Coronary artery (tissue), 2 donors: ENCODE results near the gene PLXNA4.

ENCODE experiments used
- DNase-seq: peaks from one replicate; pipeline ENCODE4 v3.0.0-alpha.2; 2017; ENCODE audit warnings: low spot score
- H3K27ac ChIP-seq, 2 donors: fragments of 200-600 bp; sonication (generic); one replicate each; pipeline ENCODE4 v1.5.1; 2016 to 2019
- H3K4me3 ChIP-seq: fragments of 200-600 bp; sonication (generic); 2 replicates; pipeline ENCODE4 v1.5.1; 2016; ENCODE audit warnings: mild to moderate bottlenecking, moderate library complexity
- CTCF ChIP-seq: fragments of 200-600 bp; sonication (generic); IDR thresholded peaks from one replicate; pipeline ENCODE4 v1.5.1; 2019; ENCODE audit warnings: antibody characterized with exemption

The PLXNA4 gene

GRCh38 chr7:132355048-132355447 is 221.2 kb downstream of the PLXNA4 start:
- Histone ChIP-seq H3K4me3 (no peak overlapping the region), H3K27ac (no peak overlapping the region)
- no peak for DNase-seq
- no peak for TF ChIP-seq CTCF

- H3K4me3 ChIP-seq: no peak overlapping the region
- no peak for TF ChIP-seq CTCF
- no peak for DNase-seq
- no peak overlapping the region for H3K27ac ChIP-seq
Observed at GRCh38 chr7:132354527-132354926, 221.7 kb downstream of the PLXNA4 start.

GRCh38 chr7:132353936-132354335 is 222.3 kb downstream of the PLXNA4 start:
- no peak overlapping the region for H3K4me3 ChIP-seq
- DNase-seq: no peak
- no peak overlapping the region for H3K27ac ChIP-seq
- TF ChIP-seq CTCF: no peak

- no peak for DNase-seq
- TF ChIP-seq CTCF: no peak
Observed at GRCh38 chr7:132352800-132353199, 223.5 kb downstream of the PLXNA4 start.

GRCh38 chr7:132351954-132352499 is 224.2 kb downstream of the PLXNA4 start:
- no peak for DNase-seq
- H3K4me3 ChIP-seq: peak overlapping the region; percentile 54
- H3K27ac ChIP-seq: peak overlapping the region in 1 of 2 donors; percentile 83
- TF ChIP-seq CTCF: no peak

More at GRCh38 chr7:132352800-132353199, 223.5 kb downstream of the PLXNA4 start:
- Histone ChIP-seq H3K4me3 (peak overlapping the region; percentile 54), H3K27ac (peak overlapping the region in 1 of 2 donors; percentile 83)

- H3K4me3 ChIP-seq: no peak overlapping the region
- DNase-seq: no peak
- H3K27ac ChIP-seq: no peak overlapping the region
- no peak for TF ChIP-seq CTCF
Observed at GRCh38 chr7:132350741-132351140, 225.5 kb downstream of the PLXNA4 start.

- Histone ChIP-seq H3K27ac (no peak overlapping the region), H3K4me3 (no peak overlapping the region)
- no peak for TF ChIP-seq CTCF
- DNase-seq: no peak
Observed at GRCh38 chr7:132349075-132349474, 227.2 kb downstream of the PLXNA4 start.
